Pulmonary artery endothelial cell (primary cell): ENCODE measurements around the gene GALNT6. TPM values are rescaled to one million over a fixed set of nuclear protein-coding genes. Genes with fewer than 3 reads are reported as not detected.

Source experiments
- DNase-seq: peaks from one replicate; pipeline ENCODE4 v3.0.0-alpha.2; 2011; ENCODE audit warnings: low read depth, low spot score
- total RNA-seq: library from RNA; depleted of rRNA; stranded (reverse); fragments of >200 nt; gene quantifications from 2 replicates; pipeline ENCODE4 v1.2.3, GENCODE V29; 2014

Gene GALNT6
- total RNA-seq, result 75.0 and 112 TPM in 2 replicates

- DNase-seq, result no peak
These were observed at the start of gene GALNT6 for GRCh38 chr12:51391283-51392123. Gene GALNT6 (minus strand): TSS chr12:51391406. CDS start chr12:51379781, 11,625 bp downstream.

GRCh38 chr12:51439330-51439729 lies 48.1 kb upstream of the GALNT6 start:
- no peak for DNase-seq

GRCh38 chr12:51437431-51437830 lies 46.2 kb upstream of the GALNT6 start:
- no peak for DNase-seq

GRCh38 chr12:51434305-51434704 lies 43.1 kb upstream of the GALNT6 start:
- DNase-seq, result no peak

- DNase-seq, result no peak
These were observed 41.7 kb upstream of the GALNT6 start for GRCh38 chr12:51432921-51433320.

GRCh38 chr12:51430196-51430895 lies 39.1 kb upstream of the GALNT6 start:
- DNase-seq, result no peak

- DNase-seq, result no peak
These were observed 38.5 kb upstream of the GALNT6 start for GRCh38 chr12:51429700-51430099.

GRCh38 chr12:51428256-51428655 lies 37.0 kb upstream of the GALNT6 start:
- no peak for DNase-seq

GRCh38 chr12:51424662-51425539 lies 33.7 kb upstream of the GALNT6 start, which contains the start of gene SLC4A8:
Gene SLC4A8 (plus strand): TSS chr12:51424831. CDS start chr12:51424988, 157 bp downstream.
- peak; percentile 44 for DNase-seq

- DNase-seq, result no peak
These were observed 33.0 kb upstream of the GALNT6 start for GRCh38 chr12:51424094-51424661.

GRCh38 chr12:51421266-51421884 lies 30.2 kb upstream of the GALNT6 start:
- peak; percentile 27 for DNase-seq

GRCh38 chr12:51419425-51420193 lies 28.4 kb upstream of the GALNT6 start:
- DNase-seq, result no peak

- no peak for DNase-seq
These were observed 26.6 kb upstream of the GALNT6 start for GRCh38 chr12:51417826-51418225.

GRCh38 chr12:51415931-51416330 lies 24.7 kb upstream of the GALNT6 start:
- no peak for DNase-seq

- no peak for DNase-seq
These were observed 22.6 kb upstream of the GALNT6 start for GRCh38 chr12:51413791-51414190.

GRCh38 chr12:51413149-51413548 lies 21.9 kb upstream of the GALNT6 start:
- DNase-seq, result no peak

GRCh38 chr12:51409846-51410245 lies 18.6 kb upstream of the GALNT6 start:
- DNase-seq, result no peak

GRCh38 chr12:51407604-51408003 lies 16.4 kb upstream of the GALNT6 start:
- DNase-seq, result no peak

GRCh38 chr12:51406859-51407258 lies 15.7 kb upstream of the GALNT6 start:
- no peak for DNase-seq

- DNase-seq, result no peak
These were observed 15.1 kb upstream of the GALNT6 start for GRCh38 chr12:51406290-51406689.
